NOMO-1 treated with DMSO at 0.1 percent for 48 hours (cell line): ENCODE results near the gene IGLL5.
"Not testable (repeated sequence)": the region's sequence is repeated elsewhere in the genome, so short reads cannot be mapped to it uniquely, and the experiment has no call there.

ENCODE experiments used
- DNase-seq: peaks from one replicate; lab custom pipeline; 2025; ENCODE audit not compliant: unreplicated experiment; lab: John Stamatoyannopoulos, UW

The IGLL5 gene

GRCh38 chr22:22883090-22883727 lies 4.4 kb upstream of the IGLL5 start:
- DNase-seq = no peak

- peak; percentile 92 for DNase-seq
Measured at GRCh38 chr22:22884010-22884887, 3.4 kb upstream of the IGLL5 start.

GRCh38 chr22:22884888-22885840 lies 2.5 kb upstream of the IGLL5 start:
- no peak for DNase-seq

- no peak for DNase-seq
Measured at GRCh38 chr22:22886546-22886945, 1.1 kb upstream of the IGLL5 start.

GRCh38 chr22:22888571-22889353 lies 1.1 kb downstream of the IGLL5 start:
- DNase-seq = no peak

GRCh38 chr22:22890085-22890484 lies 2.5 kb downstream of the IGLL5 start:
- no peak for DNase-seq

GRCh38 chr22:22891139-22891621 lies 3.6 kb downstream of the IGLL5 start:
- no peak for DNase-seq

GRCh38 chr22:22892096-22893052 lies 4.8 kb downstream of the IGLL5 start:
- DNase-seq = no peak

- DNase-seq = no peak
Measured at GRCh38 chr22:22893077-22893805, 5.6 kb downstream of the IGLL5 start.

- no peak for DNase-seq
Measured at GRCh38 chr22:22893891-22894739, 6.5 kb downstream of the IGLL5 start.

- DNase-seq = no peak
Measured at GRCh38 chr22:22894740-22895731, 7.4 kb downstream of the IGLL5 start.

GRCh38 chr22:22895776-22896445 lies 8.3 kb downstream of the IGLL5 start:
- DNase-seq = no peak

- DNase-seq = no peak
Measured at GRCh38 chr22:22896601-22897000, 9.0 kb downstream of the IGLL5 start.

- no peak for DNase-seq
Measured at GRCh38 chr22:22897091-22897490, 9.5 kb downstream of the IGLL5 start.

- no peak for DNase-seq
Measured at GRCh38 chr22:22897947-22898346, 10.3 kb downstream of the IGLL5 start.

GRCh38 chr22:22898411-22898950 lies 10.9 kb downstream of the IGLL5 start:
- DNase-seq = not testable (repeated sequence)
